Loucy (cell line): ENCODE results near the gene RPUSD2.

Source experiments
- EZH2phosphoT487 ChIP-seq: fragments of 200-600 bp; IDR thresholded peaks from 2 replicates; pipeline ENCODE4 v1.6.1; 2018; ENCODE audit warnings: antibody characterized with exemption, mild to moderate bottlenecking, moderate library complexity, borderline replicate concordance
- TF ChIP-seq, protein P1 (sequence below): fragments of 200-600 bp; sonication (generic); conservative IDR thresholded peaks from 2 replicates; pipeline ENCODE4 v1.5.1; 2014; ENCODE audit warnings: mild to moderate bottlenecking, antibody characterized with exemption, low read length

- TF ChIP-seq, protein P1, sequence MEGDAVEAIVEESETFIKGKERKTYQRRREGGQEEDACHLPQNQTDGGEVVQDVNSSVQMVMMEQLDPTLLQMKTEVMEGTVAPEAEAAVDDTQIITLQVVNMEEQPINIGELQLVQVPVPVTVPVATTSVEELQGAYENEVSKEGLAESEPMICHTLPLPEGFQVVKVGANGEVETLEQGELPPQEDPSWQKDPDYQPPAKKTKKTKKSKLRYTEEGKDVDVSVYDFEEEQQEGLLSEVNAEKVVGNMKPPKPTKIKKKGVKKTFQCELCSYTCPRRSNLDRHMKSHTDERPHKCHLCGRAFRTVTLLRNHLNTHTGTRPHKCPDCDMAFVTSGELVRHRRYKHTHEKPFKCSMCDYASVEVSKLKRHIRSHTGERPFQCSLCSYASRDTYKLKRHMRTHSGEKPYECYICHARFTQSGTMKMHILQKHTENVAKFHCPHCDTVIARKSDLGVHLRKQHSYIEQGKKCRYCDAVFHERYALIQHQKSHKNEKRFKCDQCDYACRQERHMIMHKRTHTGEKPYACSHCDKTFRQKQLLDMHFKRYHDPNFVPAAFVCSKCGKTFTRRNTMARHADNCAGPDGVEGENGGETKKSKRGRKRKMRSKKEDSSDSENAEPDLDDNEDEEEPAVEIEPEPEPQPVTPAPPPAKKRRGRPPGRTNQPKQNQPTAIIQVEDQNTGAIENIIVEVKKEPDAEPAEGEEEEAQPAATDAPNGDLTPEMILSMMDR, result no peak
- no peak for TF ChIP-seq EZH2phosphoT487
Measured at GRCh38 chr15:40549894-40550293, 19.2 kb upstream of the RPUSD2 start.
